Testis (tissue), 2 donors: Measurements from ENCODE around the gene KIR3DL1.
"Not testable (repeated sequence)": the region's sequence is repeated elsewhere in the genome, so short reads cannot be mapped to it uniquely, and the experiment has no call there.

Source experiments
- POLR2A ChIP-seq: fragments of 450-650 bp; IDR thresholded peaks from one replicate; pipeline ENCODE4 v1.6.1; 2017; ENCODE audit warnings: antibody characterized with exemption, mild to moderate bottlenecking, moderate library complexity
- TF ChIP-seq, protein P1 (sequence below), 3 experiments: fragments of 450-650 bp in 2 of 3; fragments of 200-600 bp in 1 of 3; sonication (generic) in 1 of 3; IDR thresholded peaks; one replicate each; pipeline ENCODE4 v1.5.1; 2016 to 2019; ENCODE audit warnings: antibody characterized with exemption in 3 of 3, mild to moderate bottlenecking in 2 of 3, moderate library complexity in 1 of 3

DNA sequence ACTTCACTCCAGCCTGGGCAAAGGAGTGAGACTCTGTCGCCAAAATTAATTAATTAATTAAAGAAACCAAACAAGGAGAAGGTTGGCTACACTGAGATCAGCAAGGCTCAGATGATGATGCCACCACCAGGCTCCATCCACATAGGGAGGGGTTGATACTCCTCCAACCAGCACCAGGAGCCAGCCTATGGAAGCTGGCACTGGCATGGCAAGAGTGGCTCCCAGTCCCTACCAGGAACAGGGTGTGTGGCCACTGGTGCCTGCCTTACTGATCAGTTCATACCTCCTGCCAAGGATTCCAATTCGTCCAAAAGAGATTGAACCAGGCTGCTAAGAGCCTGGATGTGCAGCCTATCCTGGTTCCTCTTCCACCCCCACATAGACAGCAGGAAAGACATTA, 43.6 kb upstream of the KIR3DL1 start:
- TF ChIP-seq, protein P1, sequence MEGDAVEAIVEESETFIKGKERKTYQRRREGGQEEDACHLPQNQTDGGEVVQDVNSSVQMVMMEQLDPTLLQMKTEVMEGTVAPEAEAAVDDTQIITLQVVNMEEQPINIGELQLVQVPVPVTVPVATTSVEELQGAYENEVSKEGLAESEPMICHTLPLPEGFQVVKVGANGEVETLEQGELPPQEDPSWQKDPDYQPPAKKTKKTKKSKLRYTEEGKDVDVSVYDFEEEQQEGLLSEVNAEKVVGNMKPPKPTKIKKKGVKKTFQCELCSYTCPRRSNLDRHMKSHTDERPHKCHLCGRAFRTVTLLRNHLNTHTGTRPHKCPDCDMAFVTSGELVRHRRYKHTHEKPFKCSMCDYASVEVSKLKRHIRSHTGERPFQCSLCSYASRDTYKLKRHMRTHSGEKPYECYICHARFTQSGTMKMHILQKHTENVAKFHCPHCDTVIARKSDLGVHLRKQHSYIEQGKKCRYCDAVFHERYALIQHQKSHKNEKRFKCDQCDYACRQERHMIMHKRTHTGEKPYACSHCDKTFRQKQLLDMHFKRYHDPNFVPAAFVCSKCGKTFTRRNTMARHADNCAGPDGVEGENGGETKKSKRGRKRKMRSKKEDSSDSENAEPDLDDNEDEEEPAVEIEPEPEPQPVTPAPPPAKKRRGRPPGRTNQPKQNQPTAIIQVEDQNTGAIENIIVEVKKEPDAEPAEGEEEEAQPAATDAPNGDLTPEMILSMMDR (IDR thresholded peaks at IDR 0.05), result not testable (repeated sequence)
- TF ChIP-seq POLR2A, result not testable (repeated sequence)
